GM23248 (cell line): Measurements from ENCODE around the gene ITGA11. TPM values are rescaled to one million over a fixed set of nuclear protein-coding genes. Genes with fewer than 3 reads are reported as not detected.

ENCODE experiments used
- DNase-seq: peaks from one replicate; pipeline ENCODE4 v3.0.0-alpha.2; 2015
- H2AFZ ChIP-seq: fragments of 200-600 bp; sonication (generic); 2 replicates; pipeline ENCODE4 v1.6.1; 2016; ENCODE audit warnings: antibody characterized with exemption
- H3F3A ChIP-seq: fragments of 200-600 bp; sonication (generic); 2 replicates; pipeline ENCODE4 v1.6.1; 2016; ENCODE audit warnings: mild to moderate bottlenecking, antibody characterized with exemption, mixed run types; ENCODE audit not compliant: insufficient read depth
- H3K27ac ChIP-seq: fragments of 200-600 bp; sonication (generic); 2 replicates; pipeline ENCODE4 v1.5.1; 2016; ENCODE audit warnings: mild to moderate bottlenecking
- H3K27me3 ChIP-seq: fragments of 200-600 bp; sonication (generic); replicated peaks from 2 replicates; pipeline ENCODE4 v1.6.1; 2016; ENCODE audit warnings: mild to moderate bottlenecking; ENCODE audit not compliant: insufficient read depth
- H3K36me3 ChIP-seq: fragments of 200-600 bp; sonication (generic); 2 replicates; pipeline ENCODE4 v1.6.1; 2016; ENCODE audit warnings: low read depth, mild to moderate bottlenecking
- H3K4me1 ChIP-seq: fragments of 200-600 bp; sonication (generic); 2 replicates; pipeline ENCODE4 v1.6.1; 2016; ENCODE audit warnings: mild to moderate bottlenecking; ENCODE audit not compliant: insufficient read depth
- H3K4me2 ChIP-seq: fragments of 200-600 bp; sonication (generic); one replicate; pipeline ENCODE4 v1.6.1; 2016; ENCODE audit warnings: mild to moderate bottlenecking; ENCODE audit not compliant: unreplicated experiment
- H3K4me3 ChIP-seq: fragments of 200-600 bp; sonication (generic); 2 replicates; pipeline ENCODE4 v1.5.1; 2016; ENCODE audit warnings: mild to moderate bottlenecking
- H3K79me2 ChIP-seq: fragments of 200-600 bp; sonication (generic); 2 replicates; pipeline ENCODE4 v1.6.1; 2016; ENCODE audit warnings: mild to moderate bottlenecking; ENCODE audit not compliant: insufficient read depth
- H3K9ac ChIP-seq: fragments of 200-600 bp; sonication (generic); 2 replicates; pipeline ENCODE4 v1.6.1; 2016; ENCODE audit warnings: mild to moderate bottlenecking
- H3K9me2 ChIP-seq: fragments of 200-600 bp; sonication (generic); 2 replicates; pipeline ENCODE4 v1.6.1; 2016; ENCODE audit warnings: mixed run types, mild to moderate bottlenecking, moderate library complexity; ENCODE audit not compliant: insufficient read depth
- H3K9me3 ChIP-seq: fragments of 200-600 bp; sonication (generic); one replicate; pipeline ENCODE4 v1.6.1; 2017; ENCODE audit warnings: low read depth
- H4K20me1 ChIP-seq: fragments of 200-600 bp; sonication (generic); 2 replicates; pipeline ENCODE4 v1.6.0; 2016; ENCODE audit not compliant: insufficient read depth
- EZH2 ChIP-seq: fragments of 200-600 bp; sonication (generic); IDR thresholded peaks from 2 replicates; pipeline ENCODE4 v1.6.1; 2018; ENCODE audit warnings: antibody characterized with exemption, mild to moderate bottlenecking; ENCODE audit not compliant: insufficient read depth, poor library complexity, severe bottlenecking
- EZH2phosphoT487 ChIP-seq: fragments of 200-600 bp; sonication (generic); IDR thresholded peaks from 2 replicates; pipeline ENCODE4 v1.6.1; 2018; ENCODE audit warnings: antibody characterized with exemption, moderate library complexity, mild to moderate bottlenecking, low read depth; ENCODE audit not compliant: insufficient read depth
- WGBS, 2 experiments: methylation state at CpG; one replicate each; pipeline ENCODE4 v1.1.6; 2015 to 2017; ENCODE audit warnings: low lambda C conversion rate in 2 of 2, low coverage in 1 of 2; ENCODE audit errors: missing lambda C conversion rate in 2 of 2; 5-methylcytosine and 5-hydroxymethylcytosine counted together
- in situ Hi-C: fragments of 300-500 bp; cut with MboI; formaldehyde crosslinking; loops from 2 replicates; pipeline ENCODE4 v1.15.0; 2020
- polyA plus RNA-seq: library from polyadenylated mRNA; unstranded; fragments of >200 nt; fragmentation: Nextera tagmentation; extraction: Ambion mirVana; gene quantifications from 2 replicates; pipeline ENCODE4 v1.2.1, GENCODE V29; 2016
- total RNA-seq: library from RNA; depleted of rRNA; stranded (reverse); fragments of >200 nt; shearing (Covaris generic); gene quantifications from 2 replicates; pipeline ENCODE4 v1.2.3, GENCODE V29; 2014

ITGA11 gene
- total and polyA plus RNA-seq, 2 experiments from 2014 or later: 312 to 352 TPM

DNA sequence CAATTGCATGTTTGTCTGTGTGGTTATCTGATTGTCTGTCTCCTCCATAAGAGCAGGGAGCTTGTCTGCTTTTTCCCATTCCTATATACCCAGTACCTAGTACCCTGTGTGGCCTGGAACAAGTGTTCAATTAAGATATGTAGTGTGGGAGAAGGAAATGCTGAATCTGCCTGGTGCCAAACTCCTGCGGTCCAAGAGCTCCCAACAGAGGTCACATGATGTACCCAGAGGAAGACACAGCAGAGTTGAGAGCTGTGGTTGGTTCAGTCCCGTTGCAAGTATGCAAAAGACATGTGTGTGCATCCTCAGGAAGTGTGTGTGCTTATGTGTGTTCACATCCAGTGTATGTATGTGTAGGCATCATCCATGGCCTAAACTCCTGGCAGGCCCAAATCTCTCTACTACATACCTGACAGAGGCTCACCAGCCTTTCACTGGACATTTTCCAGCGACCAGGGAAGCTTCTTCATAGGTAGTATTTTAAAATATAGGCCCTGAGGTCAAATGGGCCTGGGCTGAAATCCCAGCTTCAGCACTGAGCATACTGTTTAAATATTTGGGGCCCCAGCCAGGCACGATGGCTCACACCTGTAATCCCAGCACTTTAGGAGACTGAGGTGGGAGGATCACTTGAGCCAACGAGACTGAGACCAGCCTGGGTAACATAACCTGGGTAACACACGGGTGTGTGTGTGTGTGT is 34.0 kb upstream of the ITGA11 start:
- no peak overlapping the region for H3K4me3 ChIP-seq
- H3K79me2 ChIP-seq: no peaks in the 10 kb centered on the region
- H3K4me1 ChIP-seq: peaks cover 29% of the 10 kb centered on the region
- no peak overlapping the region for H3K9ac ChIP-seq
- no peaks in the 10 kb centered on the region for H3K9me2 ChIP-seq
- no peaks in the 10 kb centered on the region for H3K27me3 ChIP-seq
- H3K27ac ChIP-seq: no peak overlapping the region
- no peak overlapping the region for H2AFZ ChIP-seq
- H4K20me1 ChIP-seq: no peaks in the 10 kb centered on the region
- in situ Hi-C loops: no loop called here
- H3K9me3 ChIP-seq: no peaks in the 10 kb centered on the region
- H3K4me2 ChIP-seq: no peak overlapping the region
- TF ChIP-seq EZH2phosphoT487 (no peak), EZH2 (no peak)
- DNase-seq: no peak
- H3F3A ChIP-seq: peaks cover 18% of the 10 kb centered on the region
- H3K36me3 ChIP-seq: no peaks in the 10 kb centered on the region
- 81% methylated on average over 6 of the region's 6 CpGs for WGBS, 2 experiments

DNA sequence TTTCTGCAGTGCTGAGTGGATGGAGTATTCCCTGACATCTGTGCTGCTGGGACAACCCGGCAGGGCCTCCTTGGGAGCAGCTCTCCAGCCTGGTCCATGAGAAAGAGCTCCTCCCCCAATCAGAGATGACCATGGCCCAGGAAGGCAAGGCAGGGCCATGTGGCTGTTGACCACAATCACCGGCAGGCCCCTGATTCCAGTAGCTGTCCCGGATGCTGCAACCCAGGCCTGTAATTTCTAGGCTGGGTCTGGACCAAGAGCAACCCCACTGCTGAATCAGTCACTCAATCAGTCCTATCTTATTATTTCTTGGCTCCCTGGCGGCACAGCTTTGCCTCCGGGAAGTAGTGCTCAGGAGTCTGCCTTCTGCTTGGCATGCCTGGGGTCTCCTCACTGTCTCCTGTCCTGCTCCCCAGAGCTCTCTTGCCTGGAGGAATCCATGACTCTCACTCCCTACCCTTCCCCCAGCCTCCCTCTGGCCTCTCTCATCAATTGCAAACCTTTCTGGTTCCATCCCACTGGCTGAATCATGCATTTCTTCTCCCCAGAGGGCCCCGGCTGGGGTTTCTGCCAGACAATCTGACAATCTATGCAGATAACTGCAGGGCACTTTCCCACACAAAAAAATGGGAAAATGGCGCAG is 32.6 kb upstream of the ITGA11 start:
- Histone ChIP-seq H3K4me3 (no peak overlapping the region), H3K9ac (no peak overlapping the region), H3K9me2 (no peaks in the 10 kb centered on the region), H3K9me3 (no peaks in the 10 kb centered on the region), H3K4me2 (peak overlapping the region; percentile 27), H3K4me1 (peaks cover 24% of the 10 kb centered on the region), H2AFZ (no peak overlapping the region), H4K20me1 (no peaks in the 10 kb centered on the region), H3K27ac (peak overlapping the region; percentile 59), H3K79me2 (no peaks in the 10 kb centered on the region), H3K27me3 (no peaks in the 10 kb centered on the region), H3F3A (peaks cover 18% of the 10 kb centered on the region), H3K36me3 (no peaks in the 10 kb centered on the region)
- TF ChIP-seq EZH2: no peak
- no peak for TF ChIP-seq EZH2phosphoT487
- in situ Hi-C loops: no loop called here
- peak; percentile 85 for DNase-seq
- WGBS, 2 experiments: 51 to 54% methylated on average over 7 of the region's 7 CpGs

DNA sequence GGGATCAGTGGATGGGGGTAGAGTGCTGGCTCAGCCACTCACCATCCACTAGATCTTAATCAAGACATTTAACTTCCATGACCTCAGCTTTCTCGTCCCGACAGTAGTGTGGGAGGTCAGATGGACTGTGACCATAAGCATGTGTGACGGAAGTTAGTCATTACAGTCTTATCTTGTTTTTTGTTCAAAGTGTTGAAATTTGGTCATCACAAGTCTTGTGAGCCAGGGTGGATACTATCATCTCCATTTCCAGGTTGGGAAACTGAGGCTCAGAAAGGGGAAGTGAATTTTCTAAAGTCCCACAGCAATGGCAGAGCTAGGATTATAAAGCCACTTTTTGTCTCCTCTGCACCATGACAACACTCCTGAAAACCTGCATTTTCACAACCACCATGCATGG is 32.0 kb upstream of the ITGA11 start:
- H3K79me2 ChIP-seq: no peaks in the 10 kb centered on the region
- peak overlapping the region; percentile 27 for H3K4me2 ChIP-seq

DNA sequence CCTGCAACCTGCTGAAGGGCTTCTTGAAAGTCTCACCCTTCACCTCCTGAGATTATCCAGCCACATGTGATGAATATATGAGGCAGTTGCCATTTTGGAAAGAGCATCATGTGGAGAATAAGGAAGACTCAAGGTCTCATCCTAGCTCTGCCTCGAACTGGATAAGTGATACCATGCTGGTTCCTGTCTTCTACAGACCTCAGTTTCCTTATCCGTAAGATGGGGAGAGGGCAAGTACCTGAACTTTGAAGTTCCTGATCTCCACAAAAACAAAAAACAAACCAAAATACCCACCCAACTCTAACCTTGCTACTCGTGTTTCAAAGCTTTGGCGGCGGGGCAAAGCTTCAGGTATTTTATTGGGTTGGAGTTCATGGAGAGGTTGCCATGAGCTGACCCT is 31.5 kb upstream of the ITGA11 start:
- WGBS, 2 experiments: 87 to 92% methylated on average over 5 of the region's 5 CpGs
- Histone ChIP-seq H3K36me3 (no peaks in the 10 kb centered on the region), H3K9me3 (no peaks in the 10 kb centered on the region), H3K4me1 (peaks cover 21% of the 10 kb centered on the region), H3F3A (peaks cover 18% of the 10 kb centered on the region), H4K20me1 (no peaks in the 10 kb centered on the region), H3K79me2 (no peaks in the 10 kb centered on the region), H3K4me2 (no peak overlapping the region), H3K9ac (no peak overlapping the region), H3K27me3 (no peaks in the 10 kb centered on the region), H3K4me3 (no peak overlapping the region), H2AFZ (no peak overlapping the region), H3K9me2 (no peaks in the 10 kb centered on the region), H3K27ac (0 out of 2 replicates have a peak overlapping the region, but pooled peaks have one; percentile 59)
- no peak for DNase-seq
- TF ChIP-seq EZH2 (no peak), EZH2phosphoT487 (no peak)
- in situ Hi-C loops: no loop called here

More for the DNA sequence above, 32.0 kb upstream of the ITGA11 start:
- no peak overlapping the region for H3K4me3 ChIP-seq
- in situ Hi-C loops: no loop called here
- H3K9me2 ChIP-seq: no peaks in the 10 kb centered on the region
- peaks cover 18% of the 10 kb centered on the region for H3F3A ChIP-seq
- no peaks in the 10 kb centered on the region for H3K9me3 ChIP-seq
- H3K27ac ChIP-seq: peak overlapping the region; percentile 59
- H3K9ac ChIP-seq: no peak overlapping the region
- no peaks in the 10 kb centered on the region for H4K20me1 ChIP-seq
- no peaks in the 10 kb centered on the region for H3K36me3 ChIP-seq
- DNase-seq: peak; percentile 69
- 14 to 29% methylated on average over 3 of the region's 3 CpGs for WGBS, 2 experiments
- H3K27me3 ChIP-seq: no peaks in the 10 kb centered on the region
- H3K4me1 ChIP-seq: peaks cover 21% of the 10 kb centered on the region
- H2AFZ ChIP-seq: no peak overlapping the region
- TF ChIP-seq EZH2 (no peak), EZH2phosphoT487 (0 out of 2 replicates have a peak, but pooled peaks have one; percentile 36)
